HUES48 (cell line): ENCODE data around the gene TRABD.
A peak's percentile ranks its signal among the peaks of the same experiment; 100 is the strongest.

Source experiments
- H3K27ac ChIP-seq: one replicate; pipeline ENCODE4 v1.7.0; 2013; ENCODE audit warnings: low read depth, low read length, inconsistent platforms
- H3K27me3 ChIP-seq: 2 replicates; pipeline ENCODE4 v1.6.1; 2013; ENCODE audit warnings: mild to moderate bottlenecking, low read length; ENCODE audit not compliant: control insufficient read depth, insufficient read depth
- H3K36me3 ChIP-seq: 2 replicates; pipeline ENCODE4 v1.6.1; 2013; ENCODE audit warnings: low read length; ENCODE audit not compliant: control insufficient read depth, insufficient read depth
- H3K4me1 ChIP-seq: 2 replicates; pipeline ENCODE4 v1.6.1; 2013; ENCODE audit warnings: mild to moderate bottlenecking, low read length; ENCODE audit not compliant: control insufficient read depth, insufficient read depth
- H3K4me3 ChIP-seq: 2 replicates; pipeline ENCODE4 v1.5.1; 2013; ENCODE audit warnings: mild to moderate bottlenecking, low read depth, low read length
- H3K9ac ChIP-seq: 2 replicates; pipeline ENCODE4 v1.6.1; 2013; ENCODE audit warnings: mild to moderate bottlenecking, low read depth, low read length, moderate library complexity
- H3K9me3 ChIP-seq: 2 replicates; pipeline ENCODE4 v1.6.1; 2013; ENCODE audit warnings: low read length; ENCODE audit not compliant: control insufficient read depth, insufficient read depth

The TRABD gene

DNA sequence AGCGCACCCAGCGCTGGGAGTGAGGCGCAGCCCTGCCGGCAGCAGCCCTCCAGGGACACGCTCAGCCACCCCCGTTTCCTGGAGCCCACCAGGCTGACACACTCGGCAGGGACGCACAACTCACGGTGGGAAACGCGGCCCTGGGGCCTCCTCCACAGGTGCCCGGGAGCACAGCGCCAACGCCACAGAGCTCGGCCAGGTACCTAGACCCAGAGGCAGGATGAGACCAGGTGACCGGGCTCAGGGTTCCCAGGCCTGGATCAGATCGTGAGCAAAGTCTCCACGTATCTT is 41.1 kb downstream of the TRABD start:
- Histone ChIP-seq H3K27ac (no peak overlapping the region), H3K36me3 (peaks cover 40% of the 10 kb centered on the region), H3K9ac (no peak overlapping the region), H3K9me3 (no peaks in the 10 kb centered on the region), H3K4me1 (no peaks in the 10 kb centered on the region), H3K4me3 (no peak overlapping the region), H3K27me3 (no peaks in the 10 kb centered on the region)

DNA sequence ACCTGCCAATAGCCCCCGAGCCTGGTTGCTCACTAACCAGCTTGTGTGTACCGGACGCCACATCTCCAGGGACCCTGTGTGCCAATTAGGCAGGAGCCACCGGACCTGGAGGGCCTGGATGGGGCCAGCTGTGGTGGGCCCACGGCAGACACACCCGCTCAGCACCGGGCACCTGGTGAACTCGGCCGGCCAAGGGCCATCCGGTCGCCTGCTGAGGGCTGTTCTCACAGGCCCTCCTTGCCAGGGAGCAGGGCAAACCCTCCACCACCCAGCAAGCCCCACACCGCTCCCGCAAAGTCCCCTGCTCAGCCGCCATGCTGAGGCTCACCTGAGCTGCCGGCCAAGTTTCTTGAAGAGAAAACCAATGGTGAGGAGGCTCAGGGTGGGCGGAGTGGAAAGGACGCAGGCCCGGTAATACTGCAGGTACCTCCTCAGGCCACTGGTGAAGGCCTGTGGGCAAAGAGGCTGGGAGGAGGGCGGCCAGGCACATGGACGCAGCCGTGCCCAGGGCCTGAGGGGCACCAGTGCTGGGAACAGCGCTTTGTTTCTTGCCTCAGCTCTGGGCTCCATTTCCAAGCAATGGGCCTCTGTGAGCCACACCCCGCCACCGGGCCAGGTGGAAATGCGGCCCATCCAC is 42.0 kb downstream of the TRABD start:
- no peak overlapping the region for H3K9ac ChIP-seq
- H3K4me1 ChIP-seq: no peaks in the 10 kb centered on the region
- H3K27me3 ChIP-seq: no peaks in the 10 kb centered on the region
- no peak overlapping the region for H3K4me3 ChIP-seq
- H3K36me3 ChIP-seq: peaks cover 32% of the 10 kb centered on the region
- no peak overlapping the region for H3K27ac ChIP-seq
- no peaks in the 10 kb centered on the region for H3K9me3 ChIP-seq

GRCh38 chr22:50228366-50228765 is 42.7 kb downstream of the TRABD start:
- Histone ChIP-seq H3K36me3 (peaks cover 25% of the 10 kb centered on the region), H3K27ac (no peak overlapping the region), H3K4me1 (no peaks in the 10 kb centered on the region), H3K9me3 (no peaks in the 10 kb centered on the region), H3K27me3 (no peaks in the 10 kb centered on the region), H3K9ac (no peak overlapping the region), H3K4me3 (no peak overlapping the region)

- H3K4me3 ChIP-seq: no peak overlapping the region
- H3K9me3 ChIP-seq: no peaks in the 10 kb centered on the region
- H3K9ac ChIP-seq: no peak overlapping the region
- peaks cover 17% of the 10 kb centered on the region for H3K36me3 ChIP-seq
- no peaks in the 10 kb centered on the region for H3K4me1 ChIP-seq
- H3K27ac ChIP-seq: no peak overlapping the region
- no peaks in the 10 kb centered on the region for H3K27me3 ChIP-seq
Measured at GRCh38 chr22:50229370-50229769, 43.7 kb downstream of the TRABD start.

- peaks cover 7% of the 10 kb centered on the region; the same call in 1 of the 2 replicates for H3K36me3 ChIP-seq
- peaks cover 3% of the 10 kb centered on the region; the same call in 1 of the 2 replicates for H3K9me3 ChIP-seq
- no peaks in the 10 kb centered on the region for H3K27me3 ChIP-seq
- H3K27ac ChIP-seq: no peak overlapping the region
- H3K4me1 ChIP-seq: no peaks in the 10 kb centered on the region
- H3K4me3 ChIP-seq: no peak overlapping the region
- H3K9ac ChIP-seq: no peak overlapping the region
Measured at GRCh38 chr22:50232481-50233151, 46.9 kb downstream of the TRABD start.

- Histone ChIP-seq H3K9ac (no peak overlapping the region), H3K9me3 (peaks cover 3% of the 10 kb centered on the region; the same call in 1 of the 2 replicates), H3K4me1 (no peaks in the 10 kb centered on the region), H3K4me3 (no peak overlapping the region), H3K27ac (no peak overlapping the region), H3K27me3 (no peaks in the 10 kb centered on the region), H3K36me3 (peaks cover 7% of the 10 kb centered on the region; the same call in 1 of the 2 replicates)
Measured at GRCh38 chr22:50233223-50233622, 47.5 kb downstream of the TRABD start.

DNA sequence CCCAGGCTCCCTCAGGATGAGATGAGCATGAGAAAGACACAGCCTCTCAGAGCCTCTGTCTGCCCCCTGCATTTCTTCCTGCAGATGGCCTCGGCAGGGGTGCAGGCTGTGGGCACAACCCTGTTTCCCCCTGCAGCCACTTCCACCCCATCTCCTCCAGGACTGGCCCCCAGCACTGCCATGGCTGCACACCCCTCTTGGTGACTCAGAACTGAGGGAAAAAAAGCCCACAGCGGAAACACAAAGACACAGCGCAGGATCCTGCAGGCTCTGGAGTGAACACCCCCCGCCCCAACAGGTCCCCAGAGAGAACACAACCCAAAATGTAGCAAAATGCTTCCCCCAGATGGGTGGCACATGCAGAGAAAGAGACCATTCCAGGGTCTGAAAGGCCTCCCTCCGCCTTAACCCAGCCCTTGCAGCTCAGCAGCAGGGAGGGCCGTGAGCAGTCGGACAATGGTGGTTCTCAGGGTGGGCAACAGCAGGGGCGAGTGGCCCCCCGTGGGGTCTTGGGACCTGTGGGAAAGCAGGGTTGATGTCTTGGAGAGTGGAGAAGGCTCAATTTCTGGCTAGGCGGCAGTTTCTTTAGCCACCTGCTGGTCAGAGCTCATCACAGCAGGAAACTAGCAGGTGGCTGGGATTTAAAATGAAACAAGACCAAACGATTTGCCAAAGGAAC is 51.2 kb downstream of the TRABD start:
- Histone ChIP-seq H3K9me3 (peaks cover 3% of the 10 kb centered on the region; the same call in 1 of the 2 replicates), H3K9ac (no peak overlapping the region), H3K4me3 (no peak overlapping the region), H3K4me1 (no peaks in the 10 kb centered on the region), H3K27ac (no peak overlapping the region), H3K27me3 (no peaks in the 10 kb centered on the region), H3K36me3 (peaks cover 13% of the 10 kb centered on the region; the same call in 1 of the 2 replicates)

- no peak overlapping the region for H3K27ac ChIP-seq
- peaks cover 13% of the 10 kb centered on the region; the same call in 1 of the 2 replicates for H3K36me3 ChIP-seq
- no peaks in the 10 kb centered on the region for H3K27me3 ChIP-seq
- 0 out of 2 replicates have a peak, but pooled peaks cover 2% of the 10 kb centered on the region for H3K4me1 ChIP-seq
- H3K9ac ChIP-seq: no peak overlapping the region
- H3K9me3 ChIP-seq: peaks cover 3% of the 10 kb centered on the region; the same call in 1 of the 2 replicates
- no peak overlapping the region for H3K4me3 ChIP-seq
Measured at GRCh38 chr22:50238755-50239154, 53.0 kb downstream of the TRABD start.

- peaks cover 24% of the 10 kb centered on the region for H3K36me3 ChIP-seq
- no peaks in the 10 kb centered on the region for H3K27me3 ChIP-seq
- no peak overlapping the region for H3K4me3 ChIP-seq
- no peak overlapping the region for H3K27ac ChIP-seq
- H3K4me1 ChIP-seq: 0 out of 2 replicates have a peak, but pooled peaks cover 8% of the 10 kb centered on the region
- no peak overlapping the region for H3K9ac ChIP-seq
- H3K9me3 ChIP-seq: no peaks in the 10 kb centered on the region
Measured at GRCh38 chr22:50242406-50242949, 56.8 kb downstream of the TRABD start.

- peak overlapping the region; percentile 93 for H3K4me3 ChIP-seq
- H3K27ac ChIP-seq: peak overlapping the region; percentile 88
- peak overlapping the region; percentile 82; the same call in 1 of the 2 replicates for H3K9ac ChIP-seq
- no peaks in the 10 kb centered on the region for H3K27me3 ChIP-seq
- H3K4me1 ChIP-seq: peaks cover 11% of the 10 kb centered on the region; the same call in 1 of the 2 replicates
- H3K36me3 ChIP-seq: peaks cover 24% of the 10 kb centered on the region
- H3K9me3 ChIP-seq: no peaks in the 10 kb centered on the region
Measured at GRCh38 chr22:50243685-50244419, 58.1 kb downstream of the TRABD start.
